CD14-positive monocyte (primary cell): ENCODE measurements around the gene SERPINA4. TPM values are rescaled to one million over a fixed set of nuclear protein-coding genes. Genes with fewer than 3 reads are reported as not detected.

Source experiments
- DNase-seq, 3 donors: peaks; one replicate each; pipeline ENCODE4 v3.0.0-alpha.2; 2011 to 2022
- H2AFZ ChIP-seq: 2 replicates; pipeline ENCODE4 v1.6.0; 2012; ENCODE audit warnings: mild to moderate bottlenecking, low read depth, low read length, inconsistent platforms; ENCODE audit not compliant: insufficient read depth, poor library complexity, severe bottlenecking
- H3K27ac ChIP-seq, 2 donors: 1 replicate in 1 of 2; 2 replicates in 1 of 2; pipeline ENCODE4 v1.5.1; 2012 to 2013; ENCODE audit warnings: low read length in 2 of 2, control low read depth in 1 of 2, inconsistent platforms in 1 of 2, low read depth in 1 of 2, mild to moderate bottlenecking in 1 of 2
- H3K27me3 ChIP-seq, 2 donors: one replicate each; pipeline versions ENCODE4 v1.6.0 to v1.6.1; 2011 to 2013; ENCODE audit warnings: low read length in 2 of 2; ENCODE audit not compliant: control insufficient read depth in 2 of 2, insufficient read depth in 2 of 2
- H3K36me3 ChIP-seq, 2 donors: replicated peaks in 1 of 2; 1 replicate in 1 of 2; 2 replicates in 1 of 2; pipeline versions ENCODE4 v1.5.1 to v1.6.1; 2012 to 2013; ENCODE audit warnings: low read length in 2 of 2, control low read depth in 1 of 2, inconsistent platforms in 1 of 2, mild to moderate bottlenecking in 1 of 2; ENCODE audit not compliant: insufficient read depth in 2 of 2, control insufficient read depth in 1 of 2
- H3K4me1 ChIP-seq, 2 donors: 1 replicate in 1 of 2; 2 replicates in 1 of 2; pipeline versions ENCODE4 v1.5.1 to v1.6.1; 2012 to 2013; ENCODE audit warnings: low read length in 2 of 2, control low read depth in 1 of 2, inconsistent platforms in 1 of 2, mild to moderate bottlenecking in 1 of 2, moderate library complexity in 1 of 2; ENCODE audit not compliant: insufficient read depth in 2 of 2, control insufficient read depth in 1 of 2
- H3K4me2 ChIP-seq: replicated peaks from 2 replicates; pipeline ENCODE3; 2012; ENCODE audit warnings: low read length, moderate library complexity, mild to moderate bottlenecking; ENCODE audit not compliant: poor library complexity, severe bottlenecking; ENCODE audit errors: extremely low read depth
- H3K4me3 ChIP-seq, 3 experiments: fragments of 200-600 bp in 1 of 3; sonication (generic) in 1 of 3; replicated peaks in 1 of 3; 1 replicate in 2 of 3; 2 replicates in 1 of 3; pipeline ENCODE4 v1.5.1; 2011 to 2013; ENCODE audit warnings: low read length in 3 of 3, mild to moderate bottlenecking in 3 of 3, control low read depth in 2 of 3, low read depth in 2 of 3, inconsistent platforms in 1 of 3, moderate library complexity in 1 of 3
- H3K79me2 ChIP-seq: 2 replicates; pipeline ENCODE4 v1.6.0; 2012; ENCODE audit warnings: mild to moderate bottlenecking, control low read depth, inconsistent platforms, low read length, moderate library complexity; ENCODE audit not compliant: insufficient read depth
- H3K9ac ChIP-seq: 2 replicates; pipeline ENCODE4 v1.6.0; 2017; ENCODE audit warnings: low read length, mild to moderate bottlenecking; ENCODE audit not compliant: insufficient read depth, poor library complexity, severe bottlenecking
- H3K9me3 ChIP-seq, 2 donors: replicated peaks in 1 of 2; 1 replicate in 1 of 2; 2 replicates in 1 of 2; pipeline versions ENCODE4 v1.5.1 to v1.6.1; 2012 to 2013; ENCODE audit warnings: low read length in 2 of 2, control low read depth in 1 of 2; ENCODE audit not compliant: control insufficient read depth in 1 of 2, insufficient read depth in 1 of 2
- H4K20me1 ChIP-seq: 2 replicates; pipeline ENCODE4 v1.6.0; 2012; ENCODE audit warnings: mild to moderate bottlenecking, low read length, control low read depth, moderate library complexity; ENCODE audit not compliant: insufficient read depth
- H3K27ac Mint-ChIP-seq, 7 donors: one replicate each; pipeline ENCODE4 v1.8.0; 2020; ENCODE audit warnings: mild to moderate bottlenecking in 7 of 7, mixed read lengths in 7 of 7, moderate library complexity in 6 of 7, inconsistent platforms in 2 of 7
- H3K27me3 Mint-ChIP-seq, 3 donors: one replicate each; pipeline ENCODE4 v1.8.0; 2021 to 2022; ENCODE audit warnings: low read depth in 3 of 3, mild to moderate bottlenecking in 3 of 3, mixed read lengths in 3 of 3, moderate library complexity in 3 of 3, inconsistent platforms in 1 of 3
- H3K36me3 Mint-ChIP-seq, 2 donors: one replicate each; pipeline ENCODE4 v1.8.0; 2020; ENCODE audit warnings: mixed read lengths in 2 of 2, inconsistent platforms in 1 of 2, mild to moderate bottlenecking in 1 of 2
- H3K4me1 Mint-ChIP-seq: one replicate; pipeline ENCODE4 v1.8.0; 2020; ENCODE audit warnings: mild to moderate bottlenecking, mixed read lengths
- H3K4me3 Mint-ChIP-seq, 2 donors: one replicate each; pipeline ENCODE4 v1.8.0; 2020; ENCODE audit warnings: mild to moderate bottlenecking in 2 of 2, mixed read lengths in 2 of 2, moderate library complexity in 1 of 2
- H3K9me3 Mint-ChIP-seq, 7 donors: one replicate each; pipeline ENCODE4 v1.8.0; 2020 to 2022; ENCODE audit warnings: mixed read lengths in 7 of 7, mild to moderate bottlenecking in 6 of 7, moderate library complexity in 6 of 7, inconsistent platforms in 2 of 7
- whole genome bisulfite sequencing: methylation state at CpG from one replicate; pipeline ENCODE4 v1.1.5; 2013; ENCODE audit warnings: missing lambda C conversion rate; ENCODE audit not compliant: insufficient coverage; 5-methylcytosine and 5-hydroxymethylcytosine counted together
- intact Hi-C, 2 donors: fragments of 100-400 bp; cut with micrococcal nuclease; formaldehyde crosslinking; loops; one replicate each; pipeline versions ENCODE4 v1.15.0 to v1.15.1; 2023
- polyA plus RNA-seq, 3 donors: library from polyadenylated mRNA; depleted of rRNA in 1 of 3; unstranded in 2 of 3; stranded (reverse) in 1 of 3; fragments of 300-500 nt in 2 of 3; fragments of >200 nt in 1 of 3; fragmentation: Illumina TruSeq in 2 of 3; gene quantifications; 1 replicate in 2 of 3; 2 replicates in 1 of 3; pipeline ENCODE4 v1.2.3, GENCODE V29; 2012 to 2021
- TF ChIP-seq, protein P1 (sequence below): fragments of 200-600 bp; IDR thresholded peaks from one replicate; pipeline ENCODE4 v1.8.0; 2022; ENCODE audit warnings: antibody characterized with exemption, mild to moderate bottlenecking

Gene SERPINA4
- polyA plus RNA-seq, 3 donors, result not detected

DNA sequence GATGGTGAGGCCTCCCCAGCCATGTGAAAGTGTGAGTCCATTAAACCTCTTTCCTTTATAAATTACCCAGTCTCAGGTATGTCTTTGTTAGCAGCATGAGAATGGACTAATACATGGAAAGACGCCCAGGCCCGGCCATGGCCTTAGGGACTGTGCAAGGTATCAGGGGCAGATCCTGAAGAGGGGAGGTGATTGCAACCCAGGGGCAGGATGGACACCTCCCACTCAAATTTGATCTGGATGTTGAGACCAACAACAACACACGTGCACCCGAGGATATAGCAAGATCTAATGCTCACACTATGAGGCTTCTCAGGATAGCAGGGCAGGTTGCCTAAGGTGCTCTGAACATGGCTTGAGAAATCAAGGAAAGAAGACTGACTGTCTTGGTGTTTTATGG is 13.5 kb upstream of the SERPINA4 start:
- Mint-ChIP-seq H3K27me3 (peaks cover 4 to 20% (median 14%) of the 10 kb centered on the region in 3 donors), H3K4me1 (no peaks in the 10 kb centered on the region), H3K36me3 (no peaks in the 10 kb centered on the region), H3K4me3 (no peak overlapping the region), H3K27ac (peak overlapping the region in 2 of 7 donors; percentile 16 to 76), H3K9me3 (peaks cover 0 to 15% (median 11%) of the 10 kb centered on the region in 7 donors)
- TF ChIP-seq, protein P1, sequence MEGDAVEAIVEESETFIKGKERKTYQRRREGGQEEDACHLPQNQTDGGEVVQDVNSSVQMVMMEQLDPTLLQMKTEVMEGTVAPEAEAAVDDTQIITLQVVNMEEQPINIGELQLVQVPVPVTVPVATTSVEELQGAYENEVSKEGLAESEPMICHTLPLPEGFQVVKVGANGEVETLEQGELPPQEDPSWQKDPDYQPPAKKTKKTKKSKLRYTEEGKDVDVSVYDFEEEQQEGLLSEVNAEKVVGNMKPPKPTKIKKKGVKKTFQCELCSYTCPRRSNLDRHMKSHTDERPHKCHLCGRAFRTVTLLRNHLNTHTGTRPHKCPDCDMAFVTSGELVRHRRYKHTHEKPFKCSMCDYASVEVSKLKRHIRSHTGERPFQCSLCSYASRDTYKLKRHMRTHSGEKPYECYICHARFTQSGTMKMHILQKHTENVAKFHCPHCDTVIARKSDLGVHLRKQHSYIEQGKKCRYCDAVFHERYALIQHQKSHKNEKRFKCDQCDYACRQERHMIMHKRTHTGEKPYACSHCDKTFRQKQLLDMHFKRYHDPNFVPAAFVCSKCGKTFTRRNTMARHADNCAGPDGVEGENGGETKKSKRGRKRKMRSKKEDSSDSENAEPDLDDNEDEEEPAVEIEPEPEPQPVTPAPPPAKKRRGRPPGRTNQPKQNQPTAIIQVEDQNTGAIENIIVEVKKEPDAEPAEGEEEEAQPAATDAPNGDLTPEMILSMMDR, result no peak
- no CpG with 5 or more reads among the region's 4 CpGs for WGBS
- no peaks in the 10 kb centered on the region for H4K20me1 ChIP-seq
- H3K79me2 ChIP-seq, result no peaks in the 10 kb centered on the region
- H3K27ac ChIP-seq, result no peak overlapping the region
- H3K4me2 ChIP-seq, result no peak overlapping the region
- no peaks in the 10 kb centered on the region for H3K27me3 ChIP-seq
- no peak overlapping the region for H3K9ac ChIP-seq
- no peaks in the 10 kb centered on the region for H3K36me3 ChIP-seq
- no peak overlapping the region for H3K4me3 ChIP-seq
- intact Hi-C loops, result no loop called here
- H3K9me3 ChIP-seq, result peaks cover 15 to 18% of the 10 kb centered on the region in 2 donors
- H3K4me1 ChIP-seq, result no peaks in the 10 kb centered on the region
- H2AFZ ChIP-seq, result no peak overlapping the region
- no peak for DNase-seq

DNA sequence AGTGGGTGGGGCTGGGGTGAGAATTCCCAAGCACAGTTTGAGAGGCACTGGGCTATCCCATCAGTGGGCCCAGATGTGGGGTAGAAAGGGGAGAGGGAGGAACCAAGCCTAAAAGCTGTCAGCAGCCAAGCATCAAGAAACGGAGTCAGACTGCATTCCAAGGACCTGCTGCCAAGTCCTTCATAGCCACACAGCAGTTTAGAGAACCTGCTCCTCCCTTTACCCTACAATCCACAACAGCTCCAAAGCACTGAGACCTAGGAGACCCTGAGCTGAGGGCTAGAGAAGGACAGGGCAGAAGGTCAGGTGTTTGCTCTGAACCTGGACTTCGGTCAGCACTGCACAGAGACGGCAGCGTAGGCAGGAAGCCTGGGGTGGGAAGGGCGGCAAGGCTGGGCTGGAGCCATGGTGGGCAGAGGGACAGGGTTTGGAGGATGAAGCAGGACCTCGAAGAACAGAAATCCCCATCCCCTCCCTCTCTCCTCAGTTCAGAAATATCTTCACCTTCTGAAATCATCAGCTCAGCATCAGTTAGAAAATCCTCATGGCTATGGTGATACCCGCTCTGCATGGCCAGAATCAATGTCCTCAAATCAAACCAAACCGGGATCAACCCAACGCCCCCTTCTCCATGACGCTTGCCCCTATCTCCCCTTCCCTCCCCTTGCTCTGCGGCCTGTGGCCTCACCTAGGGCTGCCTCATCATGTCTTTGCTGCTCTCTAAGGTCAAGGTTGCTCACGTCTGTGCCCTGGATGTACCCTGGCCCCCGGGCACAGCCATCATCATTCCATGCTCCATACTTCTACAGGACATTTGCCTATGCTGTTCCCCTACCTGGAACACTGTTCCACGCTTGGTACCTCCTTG is 12.9 kb upstream of the SERPINA4 start:
- Mint-ChIP-seq H3K27ac (no peak overlapping the region), H3K4me3 (no peak overlapping the region), H3K9me3 (peaks cover 0 to 15% (median 11%) of the 10 kb centered on the region in 7 donors), H3K4me1 (no peaks in the 10 kb centered on the region), H3K36me3 (no peaks in the 10 kb centered on the region), H3K27me3 (peaks cover 4 to 20% (median 14%) of the 10 kb centered on the region in 3 donors)
- TF ChIP-seq, protein P1, result no peak
- H3K9me3 ChIP-seq, result peaks cover 15 to 18% of the 10 kb centered on the region in 2 donors
- no peak overlapping the region for H3K9ac ChIP-seq
- no peak overlapping the region for H3K4me2 ChIP-seq
- no peaks in the 10 kb centered on the region for H3K79me2 ChIP-seq
- H3K4me3 ChIP-seq, result no peak overlapping the region
- 95% methylated on average over 9 of the region's 14 CpGs for WGBS
- H3K4me1 ChIP-seq, result no peaks in the 10 kb centered on the region
- no peaks in the 10 kb centered on the region for H3K36me3 ChIP-seq
- no peaks in the 10 kb centered on the region for H4K20me1 ChIP-seq
- no peak overlapping the region for H3K27ac ChIP-seq
- intact Hi-C loops, result no loop called here
- no peaks in the 10 kb centered on the region for H3K27me3 ChIP-seq
- no peak overlapping the region for H2AFZ ChIP-seq
- no peak for DNase-seq
